Measurements from ENCODE around the gene COMMD4. TPM values are rescaled to one million over a fixed set of nuclear protein-coding genes. Genes with fewer than 3 reads are reported as not detected.

Gene COMMD4
- total and polyA plus RNA-seq, 2 of the 8 experiments (the other 6 are each of a cell fraction or from before 2014, with no cell fraction given) = 131 to 236 TPM

- no peak overlapping the region for H4K91ac ChIP-seq (replicated peaks; ENCODE audit: insufficient read length, low read length)
Measured at GRCh38 chr15:75327005-75327404, 8.9 kb upstream of the COMMD4 start.

More at GRCh38 chr15:75327005-75327404, 8.9 kb upstream of the COMMD4 start:
- Histone ChIP-seq H3K18ac (ENCODE audit: extremely low read depth, low read length) (no peak overlapping the region), H4K8ac (ENCODE audit: extremely low read depth, insufficient read depth, low read length) (no peak overlapping the region), H3K4ac (replicated peaks; ENCODE audit: insufficient read length, low read depth, low read length) (no peak overlapping the region), H3K56ac (replicated peaks; ENCODE audit: insufficient read length, low read depth, low read length) (no peak overlapping the region), H2BK15ac (ENCODE audit: low read length) (no peak overlapping the region), H2AFZ (ENCODE audit: low read length) (no peak overlapping the region), H3K79me2 (ENCODE audit: control insufficient read depth in 1 of 2, insufficient read depth in 2 of 2, low read length in 2 of 2) (no peaks in the 10 kb centered on the region), H3K23me2 (ENCODE audit: low read depth, low read length) (no peaks in the 10 kb centered on the region), H2BK12ac (ENCODE audit: low read depth, low read length) (no peak overlapping the region), H3K14ac (ENCODE audit: insufficient read length) (no peak overlapping the region), H4K5ac (ENCODE audit: insufficient read length, low read depth, low read length) (no peak overlapping the region), H3K27me3 (replicated peaks in 1 of 4; ENCODE audit: control insufficient read depth in 3 of 4, extremely low read depth in 1 of 4, insufficient read depth in 3 of 4, low read length in 3 of 4) (no peaks in the 10 kb centered on the region), H3K9me3 (ENCODE audit: insufficient read depth in 2 of 2, low read depth in 1 of 2, low read length in 1 of 2) (peaks cover 0 to 2% of the 10 kb centered on the region in 2 experiments; a peak in 1 of 4 replicates), H3K4me2 (ENCODE audit: insufficient read depth in 1 of 2, low read depth in 2 of 2, low read length in 2 of 2) (no peak overlapping the region), H2BK5ac (ENCODE audit: low read depth, low read length) (no peak overlapping the region), H3K79me1 (ENCODE audit: low read depth, low read length) (no peaks in the 10 kb centered on the region), H3K4me1 (replicated peaks in 1 of 4; ENCODE audit: control insufficient read depth in 3 of 4, insufficient read depth in 4 of 4, low read length in 3 of 4) (no peaks in the 10 kb centered on the region), H2AK5ac (ENCODE audit: low read depth, low read length) (no peak overlapping the region), H2BK120ac (replicated peaks; ENCODE audit: low read depth, low read length) (no peak overlapping the region), H2BK20ac (ENCODE audit: low read length) (no peak overlapping the region), H3K4me3 (ENCODE audit: extremely low read depth in 1 of 4, insufficient read depth in 2 of 4, low read depth in 3 of 4, low read length in 4 of 4) (no peak overlapping the region), H3K9ac (replicated peaks in 1 of 4; ENCODE audit: extremely low read depth in 1 of 4, low read depth in 3 of 4, low read length in 3 of 4) (no peak overlapping the region), H3K36me3 (ENCODE audit: control insufficient read depth in 2 of 4, insufficient read depth in 4 of 4, low read length in 3 of 4) (no peaks in the 10 kb centered on the region), H3K27ac (ENCODE audit: low read depth, low read length) (no peak overlapping the region), H4K20me1 (replicated peaks in 1 of 2; ENCODE audit: control insufficient read depth in 1 of 2, insufficient read depth in 2 of 2, low read length in 2 of 2) (no peaks in the 10 kb centered on the region), H3K23ac (ENCODE audit: insufficient read length) (no peak overlapping the region)
- 88% methylated on average over 4 of the region's 4 CpGs; no CpG with 5 or more reads in 1 of the 2 experiments for WGBS, 2 experiments (ENCODE audit: extremely low coverage in 1 of 2, insufficient coverage in 1 of 2, insufficient read length in 1 of 2, insufficient replicate concordance in 2 of 2, low coverage in 1 of 2, low lambda C conversion rate in 2 of 2, missing lambda C conversion rate in 1 of 2)
- POLR2A ChIA-PET (ENCODE audit: partially characterized antibody) = interaction anchor here (1.9 kb wide), 1 partner anchor 9 kb away, joined by 8 read pairs; the partner anchor contains the start of gene COMMD4
- CTCF ChIA-PET (ENCODE audit: partially characterized antibody) = interaction anchor here (0.6 to 2.4 kb wide), 5 partner anchors 19 to 352 kb away, joined by 3 to 12 read pairs (median 3); no protein-coding TSS in a partner anchor
- DNase-seq (ENCODE audit: low read depth in 1 of 2, low spot score in 2 of 2) = no peak
- no peak for FAIRE-seq
- TF ChIP-seq CTCF (IDR thresholded peaks at IDR 0.05; ENCODE audit: control extremely low read depth in 1 of 3, insufficient read depth in 1 of 3, low read depth in 1 of 3, low read length in 3 of 3) = peak; percentile 25 to 47 (median 27); a peak in 2 of 4 replicates
- no peak for TF ChIP-seq HDAC6 (IDR thresholded peaks at IDR 0.05; ENCODE audit: low read depth, low read length)
- TF ChIP-seq MAX (IDR thresholded peaks at IDR 0.05) = 0 out of 2 replicates have a peak, but pooled peaks have one; percentile 10
